C4-2B (cell line): ENCODE results near the gene SH3PXD2B.

Source experiments
- H3K27ac ChIP-seq: fragments of 450-650 bp; 2 replicates; pipeline ENCODE4 v1.5.1; 2017
- CTCF ChIP-seq: fragments of 450-650 bp; conservative IDR thresholded peaks from 2 replicates; pipeline ENCODE4 v1.5.1; 2017; ENCODE audit warnings: mild to moderate bottlenecking
- ZFX ChIP-seq: fragments of 450-650 bp; IDR thresholded peaks from 2 replicates; pipeline ENCODE4 v1.6.1; 2017

The SH3PXD2B gene

DNA sequence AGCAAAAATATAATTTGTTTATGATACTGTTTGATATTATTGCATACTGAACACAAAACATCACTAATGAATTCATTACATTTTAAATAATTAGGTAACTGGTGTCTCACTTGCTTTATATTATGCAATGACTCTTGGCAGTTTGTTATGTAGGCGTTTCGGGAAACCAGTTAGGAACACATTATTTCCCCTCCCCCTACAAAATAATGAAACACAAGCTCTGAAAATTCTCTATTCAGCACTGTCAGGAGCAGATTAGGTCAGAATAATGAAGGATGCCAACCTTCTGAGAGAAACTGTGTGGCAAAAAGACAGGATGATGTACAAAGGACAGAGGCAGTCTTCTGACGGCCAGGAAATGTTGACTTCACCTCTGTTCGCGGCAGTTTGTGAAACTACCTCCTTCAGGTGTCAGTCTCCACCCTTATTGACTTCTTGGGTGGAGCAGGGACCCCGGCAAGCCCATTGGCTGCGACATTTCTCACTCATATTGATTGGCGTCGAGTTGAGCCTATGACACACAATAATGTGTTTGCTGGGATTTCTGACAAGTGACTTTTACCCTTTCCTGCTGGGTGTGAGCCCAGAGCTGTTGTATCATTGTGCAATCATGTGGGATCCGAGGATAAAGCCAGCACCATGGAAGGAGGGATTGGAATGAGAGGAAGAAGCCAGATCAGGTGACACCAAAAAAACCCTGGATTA lies 33.9 kb downstream of the SH3PXD2B start:
- H3K27ac ChIP-seq, result peak overlapping the region; percentile 53
- no peak for TF ChIP-seq CTCF
- no peak for TF ChIP-seq ZFX

DNA sequence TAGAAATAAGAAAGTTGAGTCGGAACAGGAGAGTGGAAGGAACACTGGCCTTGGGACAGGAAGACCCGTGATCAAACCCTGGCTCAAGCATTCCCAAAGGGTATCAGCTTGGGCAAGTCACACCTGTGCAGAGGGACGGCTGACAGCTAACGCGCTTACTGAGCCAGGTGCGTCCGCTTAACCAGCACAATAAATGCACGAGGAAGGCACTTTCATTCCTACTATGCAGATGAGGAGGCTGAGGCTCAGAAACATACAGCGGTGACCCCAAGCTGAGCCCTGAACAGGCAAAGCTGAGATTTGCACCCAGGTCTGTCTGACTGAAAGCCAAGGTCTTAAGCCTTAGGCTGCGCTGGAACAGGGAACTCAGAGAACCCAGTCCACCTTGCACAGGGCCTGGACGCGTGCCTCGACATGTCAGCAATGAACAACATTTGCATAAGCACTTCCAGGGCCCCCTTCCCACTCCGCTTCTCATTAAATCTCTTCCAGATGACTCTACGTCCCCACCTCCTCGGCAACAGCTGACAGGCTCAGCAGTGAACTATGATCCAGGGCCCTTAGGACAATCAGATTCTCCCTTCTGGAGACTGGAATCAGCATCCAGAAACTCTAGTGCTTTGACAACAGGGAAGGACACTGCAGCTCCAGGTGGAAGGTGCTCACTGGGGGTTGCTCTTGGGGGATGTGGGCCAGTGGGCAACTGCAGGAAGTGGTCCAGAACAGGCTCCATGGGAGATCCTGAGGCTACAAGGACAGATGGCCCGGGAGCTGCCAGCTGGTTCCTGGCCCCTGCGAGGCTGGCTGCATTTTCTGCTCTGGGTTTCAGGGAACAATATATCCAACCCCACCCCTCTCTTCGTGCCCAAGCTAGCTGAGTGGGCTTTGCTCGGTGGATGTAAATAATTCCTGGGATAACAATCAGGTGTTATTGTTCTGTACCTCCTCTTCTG lies 35.2 kb downstream of the SH3PXD2B start:
- TF ChIP-seq ZFX (no peak), CTCF (no peak)
- peak overlapping the region; percentile 53 for H3K27ac ChIP-seq

- TF ChIP-seq CTCF (no peak), ZFX (no peak)
- H3K27ac ChIP-seq, result no peak overlapping the region
Measured at GRCh38 chr5:172417983-172418630, 36.2 kb downstream of the SH3PXD2B start.

- no peak overlapping the region for H3K27ac ChIP-seq
- TF ChIP-seq CTCF (no peak), ZFX (no peak)
Measured at GRCh38 chr5:172417130-172417841, 37.0 kb downstream of the SH3PXD2B start.

- TF ChIP-seq ZFX, result no peak
- no peak for TF ChIP-seq CTCF
- H3K27ac ChIP-seq, result peak overlapping the region; percentile 63
Measured at GRCh38 chr5:172415362-172416275, 38.7 kb downstream of the SH3PXD2B start.
